ENCODE results near the gene STX10.
"Not testable (repeated sequence)": the region's sequence is repeated elsewhere in the genome, so short reads cannot be mapped to it uniquely, and the experiment has no call there.

Gene STX10

GRCh38 chr19:13164343-13165161 lies 14.4 kb upstream of the STX10 start:
- DNase-seq (ENCODE audit: low spot score): peak; percentile 71

- peak; percentile 95 for DNase-seq (ENCODE audit: low spot score)
Measured at GRCh38 chr19:13163609-13164342, 13.6 kb upstream of the STX10 start.

GRCh38 chr19:13162724-13163608 lies 12.8 kb upstream of the STX10 start:
- peak; percentile 97 for DNase-seq (ENCODE audit: low spot score)

GRCh38 chr19:13160557-13160956 lies 10.4 kb upstream of the STX10 start:
- peak; percentile 80 for DNase-seq (ENCODE audit: low spot score)

GRCh38 chr19:13159713-13160112 lies 9.5 kb upstream of the STX10 start:
- DNase-seq (ENCODE audit: low spot score): no peak

GRCh38 chr19:13155472-13156359 lies 5.5 kb upstream of the STX10 start:
- peak; percentile 85 for DNase-seq (ENCODE audit: low spot score)

- DNase-seq (ENCODE audit: low spot score): peak; percentile 77
Measured at GRCh38 chr19:13154911-13155471, 4.8 kb upstream of the STX10 start.

GRCh38 chr19:13154241-13154778 lies 4.1 kb upstream of the STX10 start:
- DNase-seq (ENCODE audit: low spot score): peak; percentile 94

- no peak for DNase-seq (ENCODE audit: low spot score)
Measured at GRCh38 chr19:13153569-13154240, 3.5 kb upstream of the STX10 start.

GRCh38 chr19:13152974-13153568 lies 2.9 kb upstream of the STX10 start:
- peak; percentile 95 for DNase-seq (ENCODE audit: low spot score)

GRCh38 chr19:13152356-13152973 lies 2.3 kb upstream of the STX10 start:
- DNase-seq (ENCODE audit: low spot score): no peak

- DNase-seq (ENCODE audit: low spot score): peak; percentile 98
Measured at GRCh38 chr19:13151605-13152355, 1.6 kb upstream of the STX10 start.

GRCh38 chr19:13150931-13151604 lies 893 bp upstream of the STX10 start:
- DNase-seq (ENCODE audit: low spot score): no peak

- DNase-seq (ENCODE audit: low spot score): peak; percentile 48
Measured at GRCh38 chr19:13149628-13150186, 468 bp downstream of the STX10 start.

GRCh38 chr19:13149173-13149627 lies 975 bp downstream of the STX10 start:
- not testable (repeated sequence) for DNase-seq (ENCODE audit: low spot score)

GRCh38 chr19:13146763-13147563 lies 3.2 kb downstream of the STX10 start:
- peak; percentile 37 for DNase-seq (ENCODE audit: low spot score)
